HEK293 (cell line): ENCODE results near the gene PPP2R2B.

Source experiments
- CTCF ChIA-PET: fragments of 350-600 bp; formaldehyde crosslinking; extraction: SDS; loops from one replicate; lab custom pipeline; 2021; ENCODE audit warnings: antibody characterized with exemption; lab: Yijun Ruan, JAX
- POLR2A ChIA-PET: fragments of 300-600 bp; formaldehyde crosslinking; extraction: SDS; loops from one replicate; lab custom pipeline; 2020; ENCODE audit warnings: antibody characterized with exemption, inconsistent platforms; lab: Yijun Ruan, JAX
- H3K27ac ChIP-seq: fragments of 200-500 bp; sonication (Bioruptor generic); 2 replicates; pipeline ENCODE4 v1.5.1; 2014; ENCODE audit warnings: low read depth, low read length, control low read depth, inconsistent platforms; ENCODE audit errors: extremely low read depth
- H3K36me3 ChIP-seq, 2 experiments: fragments of 200-500 bp in 1 of 2; sonication (Bioruptor generic) in 1 of 2; 1 replicate in 1 of 2; 2 replicates in 1 of 2; pipeline ENCODE4 v1.5.1; 2014 to 2017; ENCODE audit warnings: inconsistent platforms in 2 of 2, low read length in 2 of 2; ENCODE audit not compliant: control insufficient read depth in 2 of 2, insufficient read depth in 1 of 2
- H3K4me1 ChIP-seq: fragments of 200-500 bp; sonication (Bioruptor generic); 2 replicates; pipeline ENCODE4 v1.5.1; 2014; ENCODE audit warnings: mild to moderate bottlenecking, low read length, inconsistent platforms; ENCODE audit not compliant: control insufficient read depth, insufficient read depth
- H3K4me3 ChIP-seq: 2 replicates; pipeline ENCODE4 v1.5.1; 2011; ENCODE audit warnings: low read depth, mild to moderate bottlenecking, control low read depth, low read length, moderate library complexity
- H3K9me3 ChIP-seq: fragments of 200-500 bp; sonication (Bioruptor generic); 2 replicates; pipeline ENCODE4 v1.5.1; 2014; ENCODE audit warnings: low read depth, low read length, inconsistent platforms; ENCODE audit not compliant: control insufficient read depth, insufficient read depth
- ELK4 ChIP-seq: IDR thresholded peaks from 2 replicates; pipeline ENCODE4 v1.6.1; 2011; ENCODE audit warnings: mild to moderate bottlenecking, low read depth, low read length, borderline replicate concordance
- MEIS1 ChIP-seq: sonication (generic); formaldehyde crosslinking; IDR thresholded peaks from 2 replicates; pipeline ENCODE4 v1.8.1; 2022; ENCODE audit warnings: missing genetic modification reagents, mild to moderate bottlenecking, borderline replicate concordance
- MZF1 ChIP-seq: fragments of 450-650 bp; formaldehyde crosslinking; IDR thresholded peaks from 2 replicates; pipeline ENCODE4 v1.5.1; 2017; ENCODE audit warnings: missing biosample characterization, missing genetic modification characterization, borderline replicate concordance
- WT1 ChIP-seq: fragments of 450-650 bp; formaldehyde crosslinking; IDR thresholded peaks from 2 replicates; pipeline ENCODE4 v1.5.1; 2016; ENCODE audit warnings: missing biosample characterization, missing genetic modification characterization
- ZEB2 ChIP-seq: fragments of 450-650 bp; formaldehyde crosslinking; IDR thresholded peaks from 2 replicates; pipeline ENCODE4 v1.5.1; 2016; ENCODE audit warnings: missing biosample characterization, missing genetic modification characterization
- ZIC2 ChIP-seq: fragments of 450-650 bp; formaldehyde crosslinking; IDR thresholded peaks from 2 replicates; pipeline ENCODE4 v1.5.1; 2016; ENCODE audit warnings: missing biosample characterization, missing genetic modification characterization
- ZNF112 ChIP-seq: fragments of 450-650 bp; formaldehyde crosslinking; IDR thresholded peaks from 2 replicates; pipeline ENCODE4 v1.5.0; 2017; ENCODE audit warnings: missing biosample characterization, missing genetic modification characterization
- ZNF121 ChIP-seq: fragments of 450-650 bp; formaldehyde crosslinking; IDR thresholded peaks from 2 replicates; pipeline ENCODE4 v1.5.1; 2016; ENCODE audit warnings: missing biosample characterization, missing genetic modification characterization
- ZNF169 ChIP-seq: fragments of 450-650 bp; formaldehyde crosslinking; IDR thresholded peaks from 2 replicates; pipeline ENCODE4 v1.5.1; 2016; ENCODE audit warnings: missing biosample characterization, missing genetic modification characterization
- ZNF2 ChIP-seq: fragments of 450-650 bp; formaldehyde crosslinking; IDR thresholded peaks from 2 replicates; pipeline ENCODE4 v1.5.1; 2016; ENCODE audit warnings: missing biosample characterization, missing genetic modification characterization
- ZNF514 ChIP-seq: fragments of 450-650 bp; formaldehyde crosslinking; IDR thresholded peaks from 2 replicates; pipeline ENCODE4 v1.5.1; 2016; ENCODE audit warnings: missing biosample characterization, missing genetic modification characterization
- ZNF529 ChIP-seq: fragments of 450-650 bp; formaldehyde crosslinking; IDR thresholded peaks from 2 replicates; pipeline ENCODE4 v1.5.1; 2017; ENCODE audit warnings: missing genetic modification characterization, missing biosample characterization; ENCODE audit not compliant: insufficient replicate concordance
- ZNF639 ChIP-seq: fragments of 450-650 bp; formaldehyde crosslinking; IDR thresholded peaks from 2 replicates; pipeline ENCODE4 v1.5.1; 2016; ENCODE audit warnings: missing biosample characterization, missing genetic modification characterization
- ZSCAN23 ChIP-seq: fragments of 450-650 bp; formaldehyde crosslinking; IDR thresholded peaks from 2 replicates; pipeline ENCODE4 v1.5.1; 2016; ENCODE audit warnings: missing biosample characterization, missing genetic modification characterization
- TF ChIP-seq, protein P1 (sequence below): fragments of 450-650 bp; formaldehyde crosslinking; IDR thresholded peaks from 2 replicates; pipeline ENCODE4 v1.5.1; 2017; ENCODE audit warnings: missing biosample characterization, missing genetic modification characterization
- TF ChIP-seq, protein P2 (sequence below): fragments of 450-650 bp; formaldehyde crosslinking; IDR thresholded peaks from 2 replicates; pipeline ENCODE4 v1.5.1; 2017; ENCODE audit warnings: missing biosample characterization, mild to moderate bottlenecking, missing genetic modification characterization, moderate library complexity
- TF ChIP-seq, protein P3 (sequence below): fragments of 450-650 bp; formaldehyde crosslinking; IDR thresholded peaks from 2 replicates; pipeline ENCODE4 v1.5.1; 2016; ENCODE audit warnings: missing biosample characterization, missing genetic modification characterization

The PPP2R2B gene

GRCh38 chr5:146785065-146785464, 93.5 kb downstream of the PPP2R2B start:
- no peak overlapping the region for H3K27ac ChIP-seq
- ChIA-PET CTCF (interaction anchor here (0.7 kb wide), 1 partner anchor 182 kb away, joined by 3 read pairs; no protein-coding TSS in a partner anchor), POLR2A (interaction anchor here (0.6 kb wide), 1 partner anchor 998 kb away, joined by 3 read pairs; no protein-coding TSS in a partner anchor)
- H3K4me3 ChIP-seq = no peak overlapping the region
- no peaks in the 10 kb centered on the region for H3K36me3 ChIP-seq
- TF ChIP-seq, protein P1, sequence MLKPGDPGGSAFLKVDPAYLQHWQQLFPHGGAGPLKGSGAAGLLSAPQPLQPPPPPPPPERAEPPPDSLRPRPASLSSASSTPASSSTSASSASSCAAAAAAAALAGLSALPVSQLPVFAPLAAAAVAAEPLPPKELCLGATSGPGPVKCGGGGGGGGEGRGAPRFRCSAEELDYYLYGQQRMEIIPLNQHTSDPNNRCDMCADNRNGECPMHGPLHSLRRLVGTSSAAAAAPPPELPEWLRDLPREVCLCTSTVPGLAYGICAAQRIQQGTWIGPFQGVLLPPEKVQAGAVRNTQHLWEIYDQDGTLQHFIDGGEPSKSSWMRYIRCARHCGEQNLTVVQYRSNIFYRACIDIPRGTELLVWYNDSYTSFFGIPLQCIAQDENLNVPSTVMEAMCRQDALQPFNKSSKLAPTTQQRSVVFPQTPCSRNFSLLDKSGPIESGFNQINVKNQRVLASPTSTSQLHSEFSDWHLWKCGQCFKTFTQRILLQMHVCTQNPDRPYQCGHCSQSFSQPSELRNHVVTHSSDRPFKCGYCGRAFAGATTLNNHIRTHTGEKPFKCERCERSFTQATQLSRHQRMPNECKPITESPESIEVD (tag by site-specific recombination) = no peak
- TF ChIP-seq ZNF121 (tag by site-specific recombination) (no peak), ZNF514 (tag by site-specific recombination) (no peak), ZNF169 (tag by site-specific recombination) (no peak), MEIS1 (CRISPR knock-in tag) (no peak), ZSCAN23 (no peak), ELK4 (no peak), ZNF2 (tag by site-specific recombination) (no peak), ZEB2 (tag by site-specific recombination) (no peak), ZNF112 (tag by site-specific recombination) (no peak), WT1 (no peak)
- TF ChIP-seq, protein P2, sequence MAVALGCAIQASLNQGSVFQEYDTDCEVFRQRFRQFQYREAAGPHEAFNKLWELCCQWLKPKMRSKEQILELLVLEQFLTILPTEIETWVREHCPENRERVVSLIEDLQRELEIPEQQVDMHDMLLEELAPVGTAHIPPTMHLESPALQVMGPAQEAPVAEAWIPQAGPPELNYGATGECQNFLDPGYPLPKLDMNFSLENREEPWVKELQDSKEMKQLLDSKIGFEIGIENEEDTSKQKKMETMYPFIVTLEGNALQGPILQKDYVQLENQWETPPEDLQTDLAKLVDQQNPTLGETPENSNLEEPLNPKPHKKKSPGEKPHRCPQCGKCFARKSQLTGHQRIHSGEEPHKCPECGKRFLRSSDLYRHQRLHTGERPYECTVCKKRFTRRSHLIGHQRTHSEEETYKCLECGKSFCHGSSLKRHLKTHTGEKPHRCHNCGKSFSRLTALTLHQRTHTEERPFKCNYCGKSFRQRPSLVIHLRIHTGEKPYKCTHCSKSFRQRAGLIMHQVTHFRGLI (tag by site-specific recombination) = no peak
- TF ChIP-seq, protein P3, sequence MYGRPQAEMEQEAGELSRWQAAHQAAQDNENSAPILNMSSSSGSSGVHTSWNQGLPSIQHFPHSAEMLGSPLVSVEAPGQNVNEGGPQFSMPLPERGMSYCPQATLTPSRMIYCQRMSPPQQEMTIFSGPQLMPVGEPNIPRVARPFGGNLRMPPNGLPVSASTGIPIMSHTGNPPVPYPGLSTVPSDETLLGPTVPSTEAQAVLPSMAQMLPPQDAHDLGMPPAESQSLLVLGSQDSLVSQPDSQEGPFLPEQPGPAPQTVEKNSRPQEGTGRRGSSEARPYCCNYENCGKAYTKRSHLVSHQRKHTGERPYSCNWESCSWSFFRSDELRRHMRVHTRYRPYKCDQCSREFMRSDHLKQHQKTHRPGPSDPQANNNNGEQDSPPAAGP (tag by site-specific recombination) = no peak
- TF ChIP-seq, all 188 proteins: peak for 0
- Histone ChIP-seq H3K4me1 (no peaks in the 10 kb centered on the region), H3K9me3 (no peaks in the 10 kb centered on the region)

DNA sequence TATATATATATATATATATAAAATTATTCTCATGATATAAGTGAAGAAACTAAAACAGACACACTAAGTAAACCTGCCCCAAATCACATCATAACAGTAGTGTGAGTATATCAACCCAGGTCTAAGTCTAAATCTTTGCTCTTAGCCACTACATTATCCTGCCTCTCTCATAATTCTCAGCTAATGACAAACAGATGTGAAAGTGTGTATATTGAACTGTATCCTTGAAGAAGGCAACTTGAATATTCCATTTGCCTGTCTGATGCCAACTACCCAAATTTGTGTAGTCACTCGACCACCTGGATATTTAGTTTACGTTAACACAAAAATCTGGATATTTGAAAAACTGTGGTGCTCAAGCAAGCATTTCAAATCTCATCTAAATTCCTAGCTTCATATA, 97.4 kb downstream of the PPP2R2B start:
- Histone ChIP-seq H3K4me1 (no peaks in the 10 kb centered on the region), H3K36me3 (no peaks in the 10 kb centered on the region), H3K4me3 (no peak overlapping the region), H3K9me3 (no peaks in the 10 kb centered on the region), H3K27ac (no peak overlapping the region)
- TF ChIP-seq ZIC2 (tag by site-specific recombination) (no peak), MZF1 (tag by site-specific recombination) (no peak), ZNF529 (tag by site-specific recombination) (no peak), ZNF639 (tag by site-specific recombination) (no peak)
- CTCF ChIA-PET = interaction anchor here (1.3 kb wide), 1 partner anchor 166 kb away, joined by 3 read pairs; no protein-coding TSS in a partner anchor
- POLR2A ChIA-PET = no interaction called here
